Vagina (tissue), 2 donors: Measurements from ENCODE around the gene NGB. TPM values are rescaled to one million over a fixed set of nuclear protein-coding genes. Genes with fewer than 3 reads are reported as not detected.

ENCODE experiments used
- DNase-seq, 2 donors: peaks; one replicate each; pipeline ENCODE4 v3.0.0-alpha.2; 2017; ENCODE audit errors: extremely low spot score in 2 of 2
- H3K27ac ChIP-seq: fragments of 200-600 bp; sonication (generic); one replicate; pipeline ENCODE4 v1.5.1; 2019
- H3K27me3 ChIP-seq: fragments of 200-600 bp; sonication (generic); one replicate; pipeline ENCODE4 v1.5.1; 2019
- H3K36me3 ChIP-seq, 2 donors: fragments of 200-600 bp; sonication (generic); one replicate each; pipeline ENCODE4 v1.5.1; 2017 to 2019
- H3K4me1 ChIP-seq: fragments of 200-600 bp; sonication (generic); one replicate; pipeline ENCODE4 v1.5.1; 2019
- H3K4me3 ChIP-seq, 2 donors: fragments of 200-600 bp; sonication (generic); 1 replicate in 1 of 2; 2 replicates in 1 of 2; pipeline ENCODE4 v1.5.1; 2016 to 2019
- H3K9me3 ChIP-seq: fragments of 200-600 bp; sonication (generic); one replicate; pipeline ENCODE4 v1.5.1; 2019
- POLR2A ChIP-seq, 2 donors: fragments of 450-650 bp; IDR thresholded peaks; one replicate each; pipeline ENCODE4 v1.6.1; 2017; ENCODE audit warnings: antibody characterized with exemption in 2 of 2, mild to moderate bottlenecking in 2 of 2, moderate library complexity in 2 of 2
- POLR2AphosphoS5 ChIP-seq, 2 donors: sonication (generic); formaldehyde crosslinking; IDR thresholded peaks; one replicate each; pipeline ENCODE4 v1.9.0; 2017; ENCODE audit warnings: antibody characterized with exemption in 2 of 2, mild to moderate bottlenecking in 2 of 2, low read depth in 1 of 2; ENCODE audit not compliant: insufficient read depth in 1 of 2
- intact Hi-C: fragments of 100-400 bp; cut with DNase I; formaldehyde crosslinking; loops from one replicate; pipeline ENCODE4 v1.15.1; 2023
- total RNA-seq: library from RNA; depleted of rRNA; stranded (reverse); fragments of >200 nt; gene quantifications from one replicate; pipeline ENCODE4 v1.2.3, GENCODE V29; 2016
- TF ChIP-seq, protein P1 (sequence below), 3 experiments: fragments of 450-650 bp in 2 of 3; fragments of 200-600 bp in 1 of 3; sonication (generic) in 1 of 3; IDR thresholded peaks; one replicate each; pipeline ENCODE4 v1.5.1; 2017 to 2019; ENCODE audit warnings: antibody characterized with exemption in 3 of 3, mild to moderate bottlenecking in 2 of 3, moderate library complexity in 2 of 3

The NGB gene
- total RNA-seq, 1 donor from 2014 or later, result 1.7 TPM

DNA sequence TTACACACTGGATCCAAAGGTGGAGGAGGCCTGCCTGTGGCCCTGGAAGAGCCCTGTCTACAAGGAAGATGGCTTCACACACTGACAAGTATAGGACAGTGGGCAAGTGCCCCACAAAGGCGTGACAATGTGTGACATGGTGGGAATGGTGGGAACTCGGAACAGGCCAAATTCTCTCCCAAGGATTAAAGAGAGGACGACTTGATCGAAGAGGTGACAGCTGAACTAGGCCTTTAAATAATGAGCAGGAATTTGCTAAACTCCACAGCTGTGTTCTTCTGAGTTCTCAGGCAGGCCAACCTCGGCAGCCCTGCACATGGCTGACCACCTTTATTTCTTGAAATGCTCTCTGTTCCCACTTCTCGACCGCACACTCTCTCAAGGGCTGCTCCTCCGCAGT is 25.9 kb upstream of the NGB start:
- Histone ChIP-seq H3K36me3 (peaks cover 0 to 30% of the 10 kb centered on the region in 2 donors), H3K27ac (no peak overlapping the region), H3K27me3 (no peaks in the 10 kb centered on the region), H3K4me1 (peaks cover 8% of the 10 kb centered on the region), H3K9me3 (no peaks in the 10 kb centered on the region), H3K4me3 (no peak overlapping the region)
- intact Hi-C loops, result no loop called here
- no peak for DNase-seq
- TF ChIP-seq POLR2A (IDR thresholded peaks at IDR 0.05) (no peak), POLR2AphosphoS5 (IDR thresholded peaks at IDR 0.05; ENCODE audit: insufficient read depth in 1 of 2, low read depth in 1 of 2) (no peak)
- TF ChIP-seq, protein P1, sequence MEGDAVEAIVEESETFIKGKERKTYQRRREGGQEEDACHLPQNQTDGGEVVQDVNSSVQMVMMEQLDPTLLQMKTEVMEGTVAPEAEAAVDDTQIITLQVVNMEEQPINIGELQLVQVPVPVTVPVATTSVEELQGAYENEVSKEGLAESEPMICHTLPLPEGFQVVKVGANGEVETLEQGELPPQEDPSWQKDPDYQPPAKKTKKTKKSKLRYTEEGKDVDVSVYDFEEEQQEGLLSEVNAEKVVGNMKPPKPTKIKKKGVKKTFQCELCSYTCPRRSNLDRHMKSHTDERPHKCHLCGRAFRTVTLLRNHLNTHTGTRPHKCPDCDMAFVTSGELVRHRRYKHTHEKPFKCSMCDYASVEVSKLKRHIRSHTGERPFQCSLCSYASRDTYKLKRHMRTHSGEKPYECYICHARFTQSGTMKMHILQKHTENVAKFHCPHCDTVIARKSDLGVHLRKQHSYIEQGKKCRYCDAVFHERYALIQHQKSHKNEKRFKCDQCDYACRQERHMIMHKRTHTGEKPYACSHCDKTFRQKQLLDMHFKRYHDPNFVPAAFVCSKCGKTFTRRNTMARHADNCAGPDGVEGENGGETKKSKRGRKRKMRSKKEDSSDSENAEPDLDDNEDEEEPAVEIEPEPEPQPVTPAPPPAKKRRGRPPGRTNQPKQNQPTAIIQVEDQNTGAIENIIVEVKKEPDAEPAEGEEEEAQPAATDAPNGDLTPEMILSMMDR (IDR thresholded peaks at IDR 0.05), result no peak

DNA sequence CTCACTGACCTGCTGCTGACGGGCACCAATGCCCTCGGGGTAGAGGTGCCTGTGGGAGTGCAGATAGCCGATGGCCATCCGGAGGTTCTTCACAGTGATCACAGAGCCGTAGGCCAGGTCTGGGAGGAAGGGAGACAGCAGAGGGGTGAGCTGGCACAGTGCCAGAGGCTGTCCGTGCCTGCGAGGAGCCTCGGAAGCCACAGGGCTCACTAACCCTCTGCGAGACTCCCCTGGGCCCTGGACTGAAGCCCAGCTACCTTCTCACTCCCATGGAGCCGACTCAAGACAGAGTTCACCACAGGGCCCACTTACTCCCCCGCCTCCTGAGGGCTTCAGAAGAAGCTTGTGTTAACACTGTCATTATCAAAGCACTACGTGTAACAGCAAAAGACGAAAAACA is 25.1 kb upstream of the NGB start:
- peaks cover 1% of the 10 kb centered on the region for H3K4me1 ChIP-seq
- no peak for DNase-seq
- H3K9me3 ChIP-seq, result no peaks in the 10 kb centered on the region
- intact Hi-C loops, result no loop called here
- no peaks in the 10 kb centered on the region for H3K27me3 ChIP-seq
- no peak overlapping the region for H3K27ac ChIP-seq
- no peak for TF ChIP-seq POLR2AphosphoS5 (IDR thresholded peaks at IDR 0.05; ENCODE audit: insufficient read depth in 1 of 2, low read depth in 1 of 2)
- no peak for TF ChIP-seq POLR2A (IDR thresholded peaks at IDR 0.05)
- TF ChIP-seq, protein P1 (IDR thresholded peaks at IDR 0.05), result no peak
- H3K36me3 ChIP-seq, result peaks cover 0 to 35% of the 10 kb centered on the region in 2 donors
- H3K4me3 ChIP-seq, result no peak overlapping the region

DNA sequence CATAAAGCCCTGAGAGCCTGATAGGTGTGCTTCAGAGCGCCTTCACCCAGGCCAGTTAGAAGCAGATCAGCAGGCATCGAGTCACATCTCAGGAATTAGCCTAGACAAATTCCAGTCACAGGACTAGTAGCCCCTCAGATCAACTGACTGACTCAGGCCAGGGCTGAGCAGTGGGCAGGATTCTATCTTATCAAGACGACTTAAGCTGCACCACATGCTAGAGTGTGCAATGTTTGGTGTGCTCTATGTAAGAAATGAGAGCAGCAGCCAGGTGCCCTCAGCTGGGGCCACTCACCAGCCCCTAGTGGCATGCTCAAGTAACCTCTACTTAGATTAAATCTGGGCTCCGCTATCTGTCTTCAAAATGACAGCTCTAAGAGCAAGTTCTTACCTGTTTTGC is 19.7 kb upstream of the NGB start:
- H3K4me3 ChIP-seq, result no peak overlapping the region
- intact Hi-C loops, result no loop called here
- H3K27ac ChIP-seq, result no peak overlapping the region
- H3K9me3 ChIP-seq, result no peaks in the 10 kb centered on the region
- no peaks in the 10 kb centered on the region for H3K27me3 ChIP-seq
- DNase-seq, result no peak
- H3K36me3 ChIP-seq, result peaks cover 0 to 51% of the 10 kb centered on the region in 2 donors
- H3K4me1 ChIP-seq, result no peaks in the 10 kb centered on the region
- no peak for TF ChIP-seq POLR2A (IDR thresholded peaks at IDR 0.05)
- TF ChIP-seq POLR2AphosphoS5 (IDR thresholded peaks at IDR 0.05; ENCODE audit: insufficient read depth in 1 of 2, low read depth in 1 of 2), result no peak
- TF ChIP-seq, protein P1 (IDR thresholded peaks at IDR 0.05), result no peak

DNA sequence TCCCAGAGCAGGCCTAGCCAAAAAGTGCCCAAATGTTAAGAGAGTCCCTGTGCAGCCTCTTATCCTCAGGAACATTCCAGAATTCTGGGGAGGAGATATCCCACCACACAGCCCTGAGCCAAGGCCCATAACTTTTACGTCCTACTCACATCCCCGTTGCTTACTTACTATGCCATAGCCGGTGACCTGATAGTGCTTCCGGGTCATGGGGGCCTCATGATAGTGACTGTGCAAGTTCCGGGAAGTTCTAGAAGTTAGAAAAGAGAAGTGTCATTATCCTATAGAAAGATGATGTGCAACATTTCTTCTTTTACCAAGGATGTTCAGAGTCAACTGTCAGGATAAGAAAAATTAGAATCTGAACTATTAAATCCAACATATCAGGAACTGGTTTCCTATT is 15.6 kb upstream of the NGB start:
- TF ChIP-seq POLR2AphosphoS5 (IDR thresholded peaks at IDR 0.05; ENCODE audit: insufficient read depth in 1 of 2, low read depth in 1 of 2) (no peak), POLR2A (IDR thresholded peaks at IDR 0.05) (no peak)
- TF ChIP-seq, protein P1 (IDR thresholded peaks at IDR 0.05), result no peak
- intact Hi-C loops, result no loop called here
- H3K9me3 ChIP-seq, result no peaks in the 10 kb centered on the region
- H3K27ac ChIP-seq, result no peak overlapping the region
- H3K27me3 ChIP-seq, result no peaks in the 10 kb centered on the region
- no peaks in the 10 kb centered on the region for H3K4me1 ChIP-seq
- H3K4me3 ChIP-seq, result no peak overlapping the region
- H3K36me3 ChIP-seq, result peaks cover 0 to 70% of the 10 kb centered on the region in 2 donors
- no peak for DNase-seq

DNA sequence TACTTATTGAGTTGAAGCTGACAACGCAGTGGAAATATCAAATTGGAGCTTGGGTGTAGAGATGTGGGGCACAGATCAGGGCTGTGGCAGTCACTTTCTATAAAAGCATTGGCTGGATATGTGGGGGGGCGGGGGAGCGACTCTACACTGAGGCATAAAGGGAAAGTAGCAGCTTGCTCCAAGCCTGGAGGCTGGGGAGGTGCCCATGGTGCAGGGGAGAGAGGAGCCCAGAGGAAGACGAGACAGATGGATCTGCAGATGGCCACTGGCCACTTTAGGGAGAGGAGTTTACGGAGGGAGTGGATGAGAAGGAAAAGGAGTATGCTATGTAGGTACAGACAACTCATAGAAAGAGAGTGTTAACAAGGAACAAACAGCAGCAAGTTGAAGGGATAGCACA is 13.5 kb upstream of the NGB start:
- intact Hi-C loops, result no loop called here
- H3K36me3 ChIP-seq, result peaks cover 0 to 62% of the 10 kb centered on the region in 2 donors
- DNase-seq, result no peak

More for the DNA sequence above, 13.5 kb upstream of the NGB start:
- Histone ChIP-seq H3K9me3 (no peaks in the 10 kb centered on the region), H3K4me1 (no peaks in the 10 kb centered on the region), H3K27me3 (no peaks in the 10 kb centered on the region), H3K4me3 (no peak overlapping the region), H3K27ac (no peak overlapping the region)
- no peak for TF ChIP-seq POLR2AphosphoS5 (IDR thresholded peaks at IDR 0.05; ENCODE audit: insufficient read depth in 1 of 2, low read depth in 1 of 2)
- TF ChIP-seq, protein P1 (IDR thresholded peaks at IDR 0.05), result no peak
- TF ChIP-seq POLR2A (IDR thresholded peaks at IDR 0.05), result no peak
